Body of pancreas (tissue), 4 donors: ENCODE measurements around the gene PECR.

ENCODE experiments used
- CTCF ChIP-seq, 7 experiments: fragments of 450-650 bp in 4 of 7; fragments of 200-600 bp in 3 of 7; sonication (generic) in 3 of 7; IDR thresholded peaks; one replicate each; pipeline ENCODE4 v1.5.1; 2016 to 2019; ENCODE audit warnings: antibody characterized with exemption in 7 of 7
- POLR2A ChIP-seq, 3 donors: fragments of 450-650 bp; IDR thresholded peaks; one replicate each; pipeline ENCODE4 v1.6.1; 2016; ENCODE audit warnings: antibody characterized with exemption in 3 of 3, mild to moderate bottlenecking in 2 of 3

GRCh38 chr2:216049452-216049851 lies 32.2 kb downstream of the PECR start:
- no peak for TF ChIP-seq CTCF (IDR thresholded peaks at IDR 0.05)
- no peak for TF ChIP-seq POLR2A (IDR thresholded peaks at IDR 0.05)
